ENCODE results near the gene SH3BP4. TPM values are rescaled to one million over a fixed set of nuclear protein-coding genes. Genes with fewer than 3 reads are reported as not detected.
A peak's percentile ranks its signal among the peaks of the same experiment; 100 is the strongest.

SH3BP4 gene
- total RNA-seq, 1 donor from 2014 or later: 44.1 TPM

DNA sequence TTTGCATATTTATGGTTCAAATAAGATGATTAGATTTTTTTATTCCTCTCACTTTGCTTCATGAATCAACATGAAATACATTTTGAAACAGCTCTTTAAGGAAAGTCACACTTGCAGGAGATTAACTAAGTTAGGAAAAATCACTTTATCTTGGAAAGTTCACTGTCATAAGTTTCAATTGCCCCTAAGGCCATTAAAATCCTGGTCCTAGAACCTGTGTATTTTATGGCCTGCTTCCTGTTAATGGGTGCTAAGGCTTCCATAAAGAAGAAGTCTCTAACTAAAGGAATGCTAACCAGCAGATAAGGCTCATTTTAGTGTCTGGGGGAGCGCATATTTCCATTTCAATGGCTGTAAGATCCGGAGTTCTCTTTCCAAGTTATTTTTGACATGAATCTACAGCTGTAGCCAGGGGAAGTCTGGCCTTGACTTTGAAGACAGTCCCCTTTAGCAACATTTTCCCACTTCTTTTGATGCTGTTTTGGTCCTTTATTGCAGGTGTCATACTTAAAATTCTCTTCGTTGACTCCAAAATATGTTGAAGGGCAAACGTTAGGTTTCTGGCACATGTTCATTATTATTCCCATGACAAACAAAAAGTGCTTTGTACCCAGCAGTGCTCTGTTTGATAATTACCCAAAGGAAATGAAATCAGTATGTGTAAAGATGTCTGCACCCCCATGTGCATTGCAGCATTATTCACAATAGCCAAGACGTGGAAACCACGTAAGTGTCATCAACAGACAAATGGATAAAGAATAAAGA is 34.4 kb upstream of the SH3BP4 start:
- TF ChIP-seq, protein P1, sequence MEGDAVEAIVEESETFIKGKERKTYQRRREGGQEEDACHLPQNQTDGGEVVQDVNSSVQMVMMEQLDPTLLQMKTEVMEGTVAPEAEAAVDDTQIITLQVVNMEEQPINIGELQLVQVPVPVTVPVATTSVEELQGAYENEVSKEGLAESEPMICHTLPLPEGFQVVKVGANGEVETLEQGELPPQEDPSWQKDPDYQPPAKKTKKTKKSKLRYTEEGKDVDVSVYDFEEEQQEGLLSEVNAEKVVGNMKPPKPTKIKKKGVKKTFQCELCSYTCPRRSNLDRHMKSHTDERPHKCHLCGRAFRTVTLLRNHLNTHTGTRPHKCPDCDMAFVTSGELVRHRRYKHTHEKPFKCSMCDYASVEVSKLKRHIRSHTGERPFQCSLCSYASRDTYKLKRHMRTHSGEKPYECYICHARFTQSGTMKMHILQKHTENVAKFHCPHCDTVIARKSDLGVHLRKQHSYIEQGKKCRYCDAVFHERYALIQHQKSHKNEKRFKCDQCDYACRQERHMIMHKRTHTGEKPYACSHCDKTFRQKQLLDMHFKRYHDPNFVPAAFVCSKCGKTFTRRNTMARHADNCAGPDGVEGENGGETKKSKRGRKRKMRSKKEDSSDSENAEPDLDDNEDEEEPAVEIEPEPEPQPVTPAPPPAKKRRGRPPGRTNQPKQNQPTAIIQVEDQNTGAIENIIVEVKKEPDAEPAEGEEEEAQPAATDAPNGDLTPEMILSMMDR (IDR thresholded peaks at IDR 0.05; ENCODE audit: unreplicated experiment): no peak
- H3K27me3 Mint-ChIP-seq (ENCODE audit: low read depth): no peaks in the 10 kb centered on the region
- peaks cover 11% of the 10 kb centered on the region for H3K4me1 Mint-ChIP-seq
- DNase-seq (ENCODE audit: low spot score in 2 of 2, unreplicated experiment in 2 of 2): no peak
- no peak overlapping the region for H3K4me3 Mint-ChIP-seq
- no peaks in the 10 kb centered on the region for H3K9me3 Mint-ChIP-seq
- peak overlapping the region; percentile 74 for H3K27ac Mint-ChIP-seq
- H3K36me3 Mint-ChIP-seq: no peaks in the 10 kb centered on the region

DNA sequence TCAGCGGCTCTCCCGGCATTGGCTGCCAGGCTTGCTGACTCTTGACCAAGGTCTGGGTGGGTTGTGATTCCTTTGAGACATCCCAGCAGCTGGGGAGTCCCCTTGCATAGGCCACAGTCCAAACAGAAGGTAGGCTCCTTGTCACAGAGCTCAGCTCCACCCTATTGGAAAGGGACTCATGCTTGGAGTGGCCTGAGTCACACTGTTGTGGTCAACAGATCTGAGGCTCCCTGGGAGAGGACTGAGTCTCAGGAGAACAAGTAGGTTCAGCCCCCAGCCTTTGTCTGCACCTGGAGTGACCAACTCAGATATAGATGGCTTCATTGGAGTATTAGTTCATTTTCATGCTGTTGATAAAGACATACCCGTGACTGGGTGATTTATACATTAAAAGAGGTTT is 32.1 kb upstream of the SH3BP4 start:
- Mint-ChIP-seq H3K9me3 (peaks cover 10% of the 10 kb centered on the region), H3K4me3 (no peak overlapping the region), H3K4me1 (peaks cover 11% of the 10 kb centered on the region), H3K27ac (no peak overlapping the region), H3K27me3 (ENCODE audit: low read depth) (no peaks in the 10 kb centered on the region), H3K36me3 (no peaks in the 10 kb centered on the region)
- no peak for DNase-seq (ENCODE audit: low spot score in 2 of 2, unreplicated experiment in 2 of 2)
- TF ChIP-seq, protein P1 (IDR thresholded peaks at IDR 0.05; ENCODE audit: unreplicated experiment): no peak

DNA sequence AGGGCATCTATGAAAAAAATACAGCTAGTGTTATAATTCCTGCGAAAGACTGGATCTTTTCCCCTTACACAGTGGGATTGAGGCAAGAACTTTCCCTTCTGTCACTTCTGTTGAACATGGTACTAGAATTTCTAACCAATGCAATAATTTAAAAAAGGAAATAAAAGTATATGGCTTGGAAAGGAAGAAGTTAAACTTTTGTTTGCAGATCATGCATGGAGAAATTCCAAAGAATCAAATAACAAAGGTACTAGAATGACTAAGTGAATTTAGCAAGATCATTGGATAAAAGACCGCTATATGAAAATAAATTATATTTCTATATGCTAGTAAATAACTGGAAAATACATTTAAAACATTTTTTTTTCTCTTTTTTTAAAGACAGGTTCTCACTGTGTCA is 31.0 kb upstream of the SH3BP4 start:
- peaks cover 11% of the 10 kb centered on the region for H3K4me1 Mint-ChIP-seq
- H3K27me3 Mint-ChIP-seq (ENCODE audit: low read depth): no peaks in the 10 kb centered on the region
- no peaks in the 10 kb centered on the region for H3K36me3 Mint-ChIP-seq

DNA sequence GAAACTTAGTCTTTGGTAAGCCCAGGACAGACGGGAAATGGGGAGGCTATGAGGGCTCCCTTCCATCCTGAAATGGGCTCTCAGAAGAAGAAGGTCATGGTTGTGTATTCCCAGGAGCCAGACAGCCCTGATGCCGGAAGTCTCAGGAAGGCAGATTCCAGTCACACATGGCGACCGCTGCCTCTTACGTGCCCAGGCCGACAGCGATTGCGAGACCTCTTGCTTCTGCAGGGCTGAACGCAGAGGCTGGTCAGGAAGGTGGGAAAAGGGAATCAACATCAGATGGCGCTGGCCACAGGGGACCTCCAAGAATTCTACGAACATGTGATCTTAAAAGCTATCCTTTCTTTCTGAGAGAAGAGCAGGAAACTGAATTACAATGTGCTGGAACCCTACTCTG is 22.8 kb upstream of the SH3BP4 start:
- Mint-ChIP-seq H3K27me3 (ENCODE audit: low read depth) (no peaks in the 10 kb centered on the region), H3K4me1 (no peaks in the 10 kb centered on the region), H3K4me3 (no peak overlapping the region), H3K27ac (no peak overlapping the region), H3K36me3 (no peaks in the 10 kb centered on the region), H3K9me3 (peaks cover 14% of the 10 kb centered on the region)
- TF ChIP-seq, protein P1 (IDR thresholded peaks at IDR 0.05; ENCODE audit: unreplicated experiment): no peak
- DNase-seq (ENCODE audit: low spot score in 2 of 2, unreplicated experiment in 2 of 2): no peak

More for the DNA sequence above, 31.0 kb upstream of the SH3BP4 start:
- no peak for DNase-seq (ENCODE audit: low spot score in 2 of 2, unreplicated experiment in 2 of 2)
- peaks cover 17% of the 10 kb centered on the region for H3K9me3 Mint-ChIP-seq
- H3K4me3 Mint-ChIP-seq: no peak overlapping the region
- TF ChIP-seq, protein P1 (IDR thresholded peaks at IDR 0.05; ENCODE audit: unreplicated experiment): no peak
- no peak overlapping the region for H3K27ac Mint-ChIP-seq

DNA sequence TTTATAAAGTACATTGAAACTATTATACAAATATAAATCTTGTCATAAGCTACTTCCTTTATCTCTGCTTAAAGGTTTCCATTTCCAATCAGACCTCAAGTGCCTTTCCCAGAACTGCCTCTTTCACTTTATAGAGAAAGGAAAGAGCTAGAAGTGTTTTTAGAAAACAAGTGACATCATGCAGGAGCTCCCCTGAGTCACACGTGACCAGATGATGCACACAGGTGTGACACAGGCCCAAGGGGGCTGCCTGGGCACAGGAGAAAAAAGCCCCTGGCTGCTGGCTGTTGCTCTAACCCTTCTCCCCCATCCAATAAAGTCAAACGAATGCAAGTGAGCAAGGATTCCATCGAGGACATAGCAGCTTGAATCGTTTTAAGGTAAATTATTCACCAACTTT is 21.4 kb upstream of the SH3BP4 start:
- no peaks in the 10 kb centered on the region for H3K36me3 Mint-ChIP-seq
- no peak overlapping the region for H3K27ac Mint-ChIP-seq
- DNase-seq (ENCODE audit: low spot score in 2 of 2, unreplicated experiment in 2 of 2): no peak
- peaks cover under 1% of the 10 kb centered on the region for H3K9me3 Mint-ChIP-seq
- no peak overlapping the region for H3K4me3 Mint-ChIP-seq
- H3K4me1 Mint-ChIP-seq: no peaks in the 10 kb centered on the region
- TF ChIP-seq, protein P1 (IDR thresholded peaks at IDR 0.05; ENCODE audit: unreplicated experiment): no peak
- H3K27me3 Mint-ChIP-seq (ENCODE audit: low read depth): no peaks in the 10 kb centered on the region
